GM23338 (cell line): ENCODE measurements around the gene MAPK8. TPM values are rescaled to one million over a fixed set of nuclear protein-coding genes. Genes with fewer than 3 reads are reported as not detected.

Source experiments
- ATAC-seq: fragments of 200-7000 bp; cut with Tn5 transposase; 3 replicates; pipeline ENCODE4 v1.9.1; 2020
- DNase-seq: peaks from one replicate; pipeline ENCODE4 v3.0.0-alpha.2; 2015; ENCODE audit warnings: low spot score
- H2AFZ ChIP-seq: fragments of 200-600 bp; sonication (generic); 2 replicates; pipeline ENCODE4 v1.8.0; 2016; ENCODE audit warnings: antibody characterized with exemption, mild to moderate bottlenecking, moderate library complexity
- H3F3A ChIP-seq: fragments of 200-600 bp; sonication (generic); replicated peaks from 2 replicates; pipeline ENCODE4 v1.8.0; 2017; ENCODE audit warnings: antibody characterized with exemption, mixed run types, low read depth
- H3K27ac ChIP-seq: fragments of 200-600 bp; sonication (generic); 2 replicates; pipeline ENCODE4 v1.6.1; 2016; ENCODE audit warnings: low read depth
- H3K27me3 ChIP-seq: fragments of 200-600 bp; sonication (generic); 2 replicates; pipeline ENCODE4 v1.8.0; 2016; ENCODE audit warnings: mild to moderate bottlenecking, mixed run types, moderate library complexity; ENCODE audit not compliant: insufficient read depth
- H3K36me3 ChIP-seq: fragments of 200-600 bp; sonication (generic); 2 replicates; pipeline ENCODE4 v1.8.0; 2016; ENCODE audit warnings: mild to moderate bottlenecking; ENCODE audit not compliant: insufficient read depth
- H3K4me1 ChIP-seq: fragments of 200-600 bp; sonication (generic); 2 replicates; pipeline ENCODE4 v1.8.0; 2016; ENCODE audit warnings: mild to moderate bottlenecking, moderate library complexity; ENCODE audit not compliant: insufficient read depth
- H3K4me2 ChIP-seq: fragments of 200-600 bp; sonication (generic); 2 replicates; pipeline ENCODE4 v1.7.1; 2017; ENCODE audit warnings: mixed run types
- H3K4me3 ChIP-seq: fragments of 200-600 bp; sonication (generic); 2 replicates; pipeline ENCODE4 v1.6.1; 2016; ENCODE audit warnings: mixed run types
- H3K79me2 ChIP-seq: fragments of 200-600 bp; sonication (generic); replicated peaks from 2 replicates; pipeline ENCODE4 v1.8.0; 2017; ENCODE audit warnings: mild to moderate bottlenecking; ENCODE audit not compliant: insufficient read depth
- H3K9me2 ChIP-seq: fragments of 200-600 bp; sonication (generic); 2 replicates; pipeline ENCODE4 v1.8.0; 2017; ENCODE audit not compliant: insufficient read depth
- H4K20me1 ChIP-seq: fragments of 200-600 bp; sonication (generic); replicated peaks from 2 replicates; pipeline ENCODE4 v1.8.0; 2017; ENCODE audit warnings: mild to moderate bottlenecking; ENCODE audit not compliant: insufficient read depth
- H3K27ac Mint-ChIP-seq: 2 replicates; pipeline ENCODE4 v1.8.0; 2020; ENCODE audit warnings: inconsistent platforms, mild to moderate bottlenecking, moderate library complexity, mixed read lengths
- H3K27me3 Mint-ChIP-seq: 3 replicates; pipeline ENCODE4 v1.8.0; 2022; ENCODE audit warnings: low read depth, mild to moderate bottlenecking, moderate library complexity, mixed read lengths, inconsistent platforms; ENCODE audit not compliant: insufficient read depth, poor library complexity
- H3K36me3 Mint-ChIP-seq: 3 replicates; pipeline ENCODE4 v1.8.0; 2021; ENCODE audit warnings: low read depth, mild to moderate bottlenecking, inconsistent platforms, moderate library complexity, mixed read lengths
- H3K4me1 Mint-ChIP-seq: 3 replicates; pipeline ENCODE4 v1.8.0; 2020; ENCODE audit warnings: mild to moderate bottlenecking, inconsistent platforms, mixed read lengths
- H3K4me3 Mint-ChIP-seq: 3 replicates; pipeline ENCODE4 v1.8.0; 2021; ENCODE audit warnings: moderate library complexity, mild to moderate bottlenecking, inconsistent platforms, mixed read lengths
- H3K9me3 Mint-ChIP-seq: 3 replicates; pipeline ENCODE4 v1.8.0; 2020; ENCODE audit warnings: moderate library complexity, mild to moderate bottlenecking, inconsistent platforms, mixed read lengths
- CREB1 ChIP-seq: fragments of 250-450 bp; sonication (Bioruptor Pico); IDR thresholded peaks from 2 replicates; pipeline ENCODE4 v1.5.0; 2020; ENCODE audit warnings: low read depth, mild to moderate bottlenecking, moderate library complexity
- ETS1 ChIP-seq: IDR thresholded peaks from 2 replicates; pipeline ENCODE4 v1.6.1; 2016; ENCODE audit warnings: antibody characterized with exemption
- EZH2 ChIP-seq: fragments of 200-600 bp; sonication (generic); IDR thresholded peaks from one replicate; pipeline ENCODE4 v1.8.0; 2017; ENCODE audit warnings: antibody characterized with exemption, mild to moderate bottlenecking, low read depth; ENCODE audit not compliant: unreplicated experiment
- EZH2phosphoT487 ChIP-seq: fragments of 200-600 bp; sonication (generic); IDR thresholded peaks from one replicate; pipeline ENCODE4 v1.8.1; 2018; ENCODE audit warnings: antibody characterized with exemption; ENCODE audit not compliant: unreplicated experiment
- JUNB ChIP-seq: IDR thresholded peaks from one replicate; pipeline ENCODE4 v1.6.1; 2016; ENCODE audit warnings: antibody characterized with exemption; ENCODE audit not compliant: unreplicated experiment
- NANOG ChIP-seq: IDR thresholded peaks from 2 replicates; pipeline ENCODE4 v1.6.1; 2016; ENCODE audit warnings: antibody characterized with exemption, borderline replicate concordance
- POLR2AphosphoS5 ChIP-seq: IDR thresholded peaks from 2 replicates; pipeline ENCODE4 v1.6.1; 2016; ENCODE audit warnings: antibody characterized with exemption, low read depth
- STAT1 ChIP-seq: IDR thresholded peaks from one replicate; pipeline ENCODE4 v1.6.1; 2016; ENCODE audit warnings: antibody characterized with exemption; ENCODE audit not compliant: unreplicated experiment
- ZNF114 ChIP-seq: fragments of 250-450 bp; sonication (Bioruptor Pico); IDR thresholded peaks from 2 replicates; pipeline ENCODE4 v1.5.0; 2020; ENCODE audit warnings: mild to moderate bottlenecking, moderate library complexity
- ZNF331 ChIP-seq: fragments of 250-450 bp; sonication (Bioruptor Pico); IDR thresholded peaks from 2 replicates; pipeline ENCODE4 v1.5.0; 2020; ENCODE audit warnings: low read depth, mild to moderate bottlenecking, moderate library complexity
- polyA plus RNA-seq: library from polyadenylated mRNA; unstranded; fragments of >200 nt; fragmentation: Nextera tagmentation; extraction: Ambion mirVana; gene quantifications from 2 replicates; pipeline ENCODE4 v1.2.1, GENCODE V29; 2016
- total RNA-seq: library from RNA; depleted of rRNA; stranded (reverse); fragments of >200 nt; shearing (Covaris generic); gene quantifications from 2 replicates; pipeline ENCODE4 v1.2.3, GENCODE V29; 2014
- TF ChIP-seq, protein P1 (sequence below): IDR thresholded peaks from one replicate; pipeline ENCODE4 v1.6.1; 2018; ENCODE audit warnings: antibody characterized with exemption; ENCODE audit not compliant: unreplicated experiment
- TF ChIP-seq, protein P2 (sequence below), 2 experiments: fragments of 200-600 bp in 1 of 2; sonication (generic) in 1 of 2; conservative IDR thresholded peaks; 2 replicates each; pipeline versions ENCODE4 v1.5.1 to v1.6.1; 2016 to 2017; ENCODE audit warnings: antibody characterized with exemption in 2 of 2, low read depth in 2 of 2, mild to moderate bottlenecking in 2 of 2, moderate library complexity in 1 of 2
- TF ChIP-seq, protein P3 (sequence below): fragments of 250-450 bp; sonication (Bioruptor Pico); IDR thresholded peaks from 2 replicates; pipeline ENCODE4 v1.5.0; 2020; ENCODE audit warnings: mild to moderate bottlenecking, moderate library complexity

Gene MAPK8
- total and polyA plus RNA-seq, 2 experiments from 2014 or later: 52.4 to 73.6 TPM

DNA sequence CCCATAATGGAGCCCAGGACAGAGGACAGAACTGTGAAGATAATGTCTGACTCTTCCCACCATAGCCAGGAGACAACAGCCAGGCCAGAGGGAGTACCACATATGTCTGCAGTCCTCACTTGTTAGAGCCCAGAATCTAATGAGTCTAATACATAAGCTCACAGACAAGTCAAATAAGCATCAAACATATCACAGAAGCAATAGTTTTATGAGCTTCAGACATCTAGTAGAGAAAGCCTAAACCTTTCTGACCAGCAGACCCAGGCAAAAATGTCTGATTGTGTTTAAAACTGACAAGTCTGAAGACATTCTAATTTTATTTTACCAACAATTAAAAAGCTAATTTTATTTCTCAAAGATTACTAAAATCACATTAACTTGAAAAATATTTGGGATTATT lies 75.5 kb downstream of the MAPK8 start:
- Histone ChIP-seq H3K36me3 (no peaks in the 10 kb centered on the region), H3K27me3 (no peaks in the 10 kb centered on the region), H3K4me3 (no peak overlapping the region), H3K4me2 (no peak overlapping the region), H3F3A (no peaks in the 10 kb centered on the region), H3K79me2 (peaks cover 49% of the 10 kb centered on the region), H2AFZ (no peak overlapping the region), H3K9me2 (no peaks in the 10 kb centered on the region), H3K4me1 (peaks cover 12% of the 10 kb centered on the region), H3K27ac (no peak overlapping the region), H4K20me1 (no peaks in the 10 kb centered on the region)
- peaks cover 2% of the 10 kb centered on the region for H3K27me3 Mint-ChIP-seq
- H3K4me3 Mint-ChIP-seq: no peak overlapping the region
- H3K4me1 Mint-ChIP-seq: peaks cover 21% of the 10 kb centered on the region; the same call in 2 of the 3 replicates
- H3K27ac Mint-ChIP-seq: no peak overlapping the region
- 0 out of 3 replicates have a peak, but pooled peaks cover 5% of the 10 kb centered on the region for H3K9me3 Mint-ChIP-seq
- ATAC-seq (no peak), DNase-seq (no peak)
- TF ChIP-seq EZH2phosphoT487 (no peak), ZNF331 (CRISPR knock-in tag) (no peak), ETS1 (no peak), CREB1 (no peak), POLR2AphosphoS5 (no peak), NANOG (no peak), JUNB (no peak), ZNF114 (CRISPR knock-in tag) (no peak), STAT1 (no peak), EZH2 (no peak)
- TF ChIP-seq, protein P1, sequence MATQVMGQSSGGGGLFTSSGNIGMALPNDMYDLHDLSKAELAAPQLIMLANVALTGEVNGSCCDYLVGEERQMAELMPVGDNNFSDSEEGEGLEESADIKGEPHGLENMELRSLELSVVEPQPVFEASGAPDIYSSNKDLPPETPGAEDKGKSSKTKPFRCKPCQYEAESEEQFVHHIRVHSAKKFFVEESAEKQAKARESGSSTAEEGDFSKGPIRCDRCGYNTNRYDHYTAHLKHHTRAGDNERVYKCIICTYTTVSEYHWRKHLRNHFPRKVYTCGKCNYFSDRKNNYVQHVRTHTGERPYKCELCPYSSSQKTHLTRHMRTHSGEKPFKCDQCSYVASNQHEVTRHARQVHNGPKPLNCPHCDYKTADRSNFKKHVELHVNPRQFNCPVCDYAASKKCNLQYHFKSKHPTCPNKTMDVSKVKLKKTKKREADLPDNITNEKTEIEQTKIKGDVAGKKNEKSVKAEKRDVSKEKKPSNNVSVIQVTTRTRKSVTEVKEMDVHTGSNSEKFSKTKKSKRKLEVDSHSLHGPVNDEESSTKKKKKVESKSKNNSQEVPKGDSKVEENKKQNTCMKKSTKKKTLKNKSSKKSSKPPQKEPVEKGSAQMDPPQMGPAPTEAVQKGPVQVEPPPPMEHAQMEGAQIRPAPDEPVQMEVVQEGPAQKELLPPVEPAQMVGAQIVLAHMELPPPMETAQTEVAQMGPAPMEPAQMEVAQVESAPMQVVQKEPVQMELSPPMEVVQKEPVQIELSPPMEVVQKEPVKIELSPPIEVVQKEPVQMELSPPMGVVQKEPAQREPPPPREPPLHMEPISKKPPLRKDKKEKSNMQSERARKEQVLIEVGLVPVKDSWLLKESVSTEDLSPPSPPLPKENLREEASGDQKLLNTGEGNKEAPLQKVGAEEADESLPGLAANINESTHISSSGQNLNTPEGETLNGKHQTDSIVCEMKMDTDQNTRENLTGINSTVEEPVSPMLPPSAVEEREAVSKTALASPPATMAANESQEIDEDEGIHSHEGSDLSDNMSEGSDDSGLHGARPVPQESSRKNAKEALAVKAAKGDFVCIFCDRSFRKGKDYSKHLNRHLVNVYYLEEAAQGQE: no peak
- TF ChIP-seq, protein P2, sequence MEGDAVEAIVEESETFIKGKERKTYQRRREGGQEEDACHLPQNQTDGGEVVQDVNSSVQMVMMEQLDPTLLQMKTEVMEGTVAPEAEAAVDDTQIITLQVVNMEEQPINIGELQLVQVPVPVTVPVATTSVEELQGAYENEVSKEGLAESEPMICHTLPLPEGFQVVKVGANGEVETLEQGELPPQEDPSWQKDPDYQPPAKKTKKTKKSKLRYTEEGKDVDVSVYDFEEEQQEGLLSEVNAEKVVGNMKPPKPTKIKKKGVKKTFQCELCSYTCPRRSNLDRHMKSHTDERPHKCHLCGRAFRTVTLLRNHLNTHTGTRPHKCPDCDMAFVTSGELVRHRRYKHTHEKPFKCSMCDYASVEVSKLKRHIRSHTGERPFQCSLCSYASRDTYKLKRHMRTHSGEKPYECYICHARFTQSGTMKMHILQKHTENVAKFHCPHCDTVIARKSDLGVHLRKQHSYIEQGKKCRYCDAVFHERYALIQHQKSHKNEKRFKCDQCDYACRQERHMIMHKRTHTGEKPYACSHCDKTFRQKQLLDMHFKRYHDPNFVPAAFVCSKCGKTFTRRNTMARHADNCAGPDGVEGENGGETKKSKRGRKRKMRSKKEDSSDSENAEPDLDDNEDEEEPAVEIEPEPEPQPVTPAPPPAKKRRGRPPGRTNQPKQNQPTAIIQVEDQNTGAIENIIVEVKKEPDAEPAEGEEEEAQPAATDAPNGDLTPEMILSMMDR (conservative IDR thresholded peaks at IDR 0.05; ENCODE audit: low read depth in 2 of 2): no peak
- TF ChIP-seq, protein P3, sequence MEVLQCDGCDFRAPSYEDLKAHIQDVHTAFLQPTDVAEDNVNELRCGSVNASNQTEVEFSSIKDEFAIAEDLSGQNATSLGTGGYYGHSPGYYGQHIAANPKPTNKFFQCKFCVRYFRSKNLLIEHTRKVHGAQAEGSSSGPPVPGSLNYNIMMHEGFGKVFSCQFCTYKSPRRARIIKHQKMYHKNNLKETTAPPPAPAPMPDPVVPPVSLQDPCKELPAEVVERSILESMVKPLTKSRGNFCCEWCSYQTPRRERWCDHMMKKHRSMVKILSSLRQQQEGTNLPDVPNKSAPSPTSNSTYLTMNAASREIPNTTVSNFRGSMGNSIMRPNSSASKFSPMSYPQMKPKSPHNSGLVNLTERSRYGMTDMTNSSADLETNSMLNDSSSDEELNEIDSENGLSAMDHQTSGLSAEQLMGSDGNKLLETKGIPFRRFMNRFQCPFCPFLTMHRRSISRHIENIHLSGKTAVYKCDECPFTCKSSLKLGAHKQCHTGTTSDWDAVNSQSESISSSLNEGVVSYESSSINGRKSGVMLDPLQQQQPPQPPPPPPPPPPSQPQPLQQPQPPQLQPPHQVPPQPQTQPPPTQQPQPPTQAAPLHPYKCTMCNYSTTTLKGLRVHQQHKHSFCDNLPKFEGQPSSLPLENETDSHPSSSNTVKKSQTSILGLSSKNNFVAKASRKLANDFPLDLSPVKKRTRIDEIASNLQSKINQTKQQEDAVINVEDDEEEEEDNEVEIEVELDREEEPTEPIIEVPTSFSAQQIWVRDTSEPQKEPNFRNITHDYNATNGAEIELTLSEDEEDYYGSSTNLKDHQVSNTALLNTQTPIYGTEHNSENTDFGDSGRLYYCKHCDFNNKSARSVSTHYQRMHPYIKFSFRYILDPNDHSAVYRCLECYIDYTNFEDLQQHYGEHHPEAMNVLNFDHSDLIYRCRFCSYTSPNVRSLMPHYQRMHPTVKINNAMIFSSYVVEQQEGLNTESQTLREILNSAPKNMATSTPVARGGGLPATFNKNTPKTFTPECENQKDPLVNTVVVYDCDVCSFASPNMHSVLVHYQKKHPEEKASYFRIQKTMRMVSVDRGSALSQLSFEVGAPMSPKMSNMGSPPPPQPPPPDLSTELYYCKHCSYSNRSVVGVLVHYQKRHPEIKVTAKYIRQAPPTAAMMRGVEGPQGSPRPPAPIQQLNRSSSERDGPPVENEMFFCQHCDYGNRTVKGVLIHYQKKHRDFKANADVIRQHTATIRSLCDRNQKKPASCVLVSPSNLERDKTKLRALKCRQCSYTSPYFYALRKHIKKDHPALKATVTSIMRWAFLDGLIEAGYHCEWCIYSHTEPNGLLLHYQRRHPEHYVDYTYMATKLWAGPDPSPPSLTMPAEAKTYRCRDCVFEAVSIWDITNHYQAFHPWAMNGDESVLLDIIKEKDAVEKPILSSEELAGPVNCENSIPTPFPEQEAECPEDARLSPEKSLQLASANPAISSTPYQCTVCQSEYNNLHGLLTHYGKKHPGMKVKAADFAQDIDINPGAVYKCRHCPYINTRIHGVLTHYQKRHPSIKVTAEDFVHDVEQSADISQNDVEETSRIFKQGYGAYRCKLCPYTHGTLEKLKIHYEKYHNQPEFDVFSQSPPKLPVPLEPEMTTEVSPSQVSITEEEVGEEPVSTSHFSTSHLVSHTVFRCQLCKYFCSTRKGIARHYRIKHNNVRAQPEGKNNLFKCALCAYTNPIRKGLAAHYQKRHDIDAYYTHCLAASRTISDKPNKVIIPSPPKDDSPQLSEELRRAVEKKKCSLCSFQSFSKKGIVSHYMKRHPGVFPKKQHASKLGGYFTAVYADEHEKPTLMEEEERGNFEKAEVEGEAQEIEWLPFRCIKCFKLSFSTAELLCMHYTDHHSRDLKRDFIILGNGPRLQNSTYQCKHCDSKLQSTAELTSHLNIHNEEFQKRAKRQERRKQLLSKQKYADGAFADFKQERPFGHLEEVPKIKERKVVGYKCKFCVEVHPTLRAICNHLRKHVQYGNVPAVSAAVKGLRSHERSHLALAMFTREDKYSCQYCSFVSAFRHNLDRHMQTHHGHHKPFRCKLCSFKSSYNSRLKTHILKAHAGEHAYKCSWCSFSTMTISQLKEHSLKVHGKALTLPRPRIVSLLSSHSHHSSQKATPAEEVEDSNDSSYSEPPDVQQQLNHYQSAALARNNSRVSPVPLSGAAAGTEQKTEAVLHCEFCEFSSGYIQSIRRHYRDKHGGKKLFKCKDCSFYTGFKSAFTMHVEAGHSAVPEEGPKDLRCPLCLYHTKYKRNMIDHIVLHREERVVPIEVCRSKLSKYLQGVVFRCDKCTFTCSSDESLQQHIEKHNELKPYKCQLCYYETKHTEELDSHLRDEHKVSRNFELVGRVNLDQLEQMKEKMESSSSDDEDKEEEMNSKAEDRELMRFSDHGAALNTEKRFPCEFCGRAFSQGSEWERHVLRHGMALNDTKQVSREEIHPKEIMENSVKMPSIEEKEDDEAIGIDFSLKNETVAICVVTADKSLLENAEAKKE (CRISPR knock-in tag): no peak
- peaks cover 5% of the 10 kb centered on the region; the same call in 2 of the 3 replicates for H3K36me3 Mint-ChIP-seq
